Neural cell (in vitro differentiated cells): ENCODE measurements around the gene MED15. TPM values are rescaled to one million over a fixed set of nuclear protein-coding genes. Genes with fewer than 3 reads are reported as not detected.

Source experiments
- H2AFZ ChIP-seq: fragments of 200-600, 300-800 bp; sonication (generic), shearing (Covaris generic); 2 replicates; pipeline ENCODE4 v1.6.0; 2014; ENCODE audit warnings: low read depth, mild to moderate bottlenecking, antibody characterized with exemption, low read length, moderate library complexity
- H3F3A ChIP-seq: fragments of 200-600 bp; shearing (Covaris generic); 2 replicates; pipeline ENCODE4 v1.6.1; 2016; ENCODE audit warnings: mild to moderate bottlenecking, moderate library complexity, mixed read lengths, antibody characterized with exemption, low read length; ENCODE audit not compliant: insufficient read depth, poor library complexity, severe bottlenecking
- H3K27ac ChIP-seq: fragments of 200-600, 300-800 bp; sonication (generic), shearing (Covaris generic); 2 replicates; pipeline ENCODE4 v1.5.1; 2014; ENCODE audit warnings: mild to moderate bottlenecking, low read length, moderate library complexity
- H3K27me3 ChIP-seq: fragments of 300-800, 200-600 bp; sonication (generic), shearing (Covaris generic); 2 replicates; pipeline ENCODE4 v1.6.0; 2014; ENCODE audit warnings: mild to moderate bottlenecking, low read depth, low read length, moderate library complexity; ENCODE audit not compliant: insufficient read depth
- H3K36me3 ChIP-seq: fragments of 300-800, 200-600 bp; sonication (generic), shearing (Covaris generic); 2 replicates; pipeline ENCODE4 v1.5.1; 2014; ENCODE audit warnings: mild to moderate bottlenecking, antibody characterized with exemption, low read length, moderate library complexity; ENCODE audit not compliant: insufficient read depth
- H3K4me2 ChIP-seq: fragments of 300-800, 200-600 bp; sonication (generic), shearing (Covaris generic); 2 replicates; pipeline ENCODE4 v1.6.0; 2014; ENCODE audit warnings: mild to moderate bottlenecking, low read length
- H3K4me3 ChIP-seq: fragments of 300-800, 200-600 bp; sonication (generic), shearing (Covaris generic); 2 replicates; pipeline ENCODE4 v1.5.1; 2014; ENCODE audit warnings: mild to moderate bottlenecking, low read length, moderate library complexity
- H3K79me2 ChIP-seq: fragments of 200-600 bp; shearing (Covaris generic); replicated peaks from 2 replicates; pipeline ENCODE4 v1.6.0; 2014; ENCODE audit warnings: mild to moderate bottlenecking, low read length, moderate library complexity; ENCODE audit not compliant: insufficient read depth
- H3K9ac ChIP-seq: fragments of 300-800, 200-600 bp; sonication (generic), shearing (Covaris generic); 2 replicates; pipeline ENCODE4 v1.6.1; 2016; ENCODE audit warnings: mild to moderate bottlenecking, low read length, mixed read lengths
- H3K9me2 ChIP-seq: fragments of 200-600 bp; shearing (Covaris generic); 2 replicates; pipeline ENCODE4 v1.6.1; 2016; ENCODE audit warnings: mild to moderate bottlenecking, low read length, mixed read lengths; ENCODE audit not compliant: insufficient read depth
- H3K9me3 ChIP-seq: fragments of 200-600, 300-800 bp; sonication (generic), shearing (Covaris generic); 2 replicates; pipeline ENCODE4 v1.6.1; 2016; ENCODE audit warnings: mild to moderate bottlenecking, mixed run types, low read length, moderate library complexity, mixed read lengths
- H4K20me1 ChIP-seq: fragments of 200-600 bp; shearing (Covaris generic); 2 replicates; pipeline ENCODE4 v1.6.1; 2016; ENCODE audit warnings: mild to moderate bottlenecking, mixed run types; ENCODE audit not compliant: insufficient read depth
- EP300 ChIP-seq: fragments of 450-650 bp; conservative IDR thresholded peaks from 2 replicates; pipeline ENCODE4 v1.6.1; 2014; ENCODE audit warnings: antibody characterized with exemption, mild to moderate bottlenecking, moderate library complexity; ENCODE audit not compliant: poor library complexity, severe bottlenecking
- EZH2 ChIP-seq: fragments of 200-600, 300-800 bp; shearing (Covaris generic), sonication (generic); IDR thresholded peaks from 2 replicates; pipeline ENCODE4 v1.6.1; 2014; ENCODE audit warnings: antibody characterized with exemption, low read length, borderline replicate concordance, mild to moderate bottlenecking; ENCODE audit not compliant: insufficient read depth, poor library complexity, severe bottlenecking
- MXI1 ChIP-seq: fragments of 450-650 bp; conservative IDR thresholded peaks from 2 replicates; pipeline ENCODE4 v1.6.1; 2014; ENCODE audit warnings: antibody characterized with exemption, mild to moderate bottlenecking; ENCODE audit not compliant: poor library complexity, severe bottlenecking
- POLR2AphosphoS5 ChIP-seq: IDR thresholded peaks from 2 replicates; pipeline ENCODE4 v1.6.1; 2012
- RAD21 ChIP-seq: fragments of 450-650 bp; conservative IDR thresholded peaks from 2 replicates; pipeline ENCODE4 v1.6.1; 2014; ENCODE audit warnings: antibody characterized with exemption, mild to moderate bottlenecking, moderate library complexity
- SMC3 ChIP-seq: fragments of 450-650 bp; conservative IDR thresholded peaks from 2 replicates; pipeline ENCODE4 v1.6.1; 2014; ENCODE audit warnings: antibody characterized with exemption, mild to moderate bottlenecking, moderate library complexity; ENCODE audit not compliant: poor library complexity
- TAF1 ChIP-seq: IDR thresholded peaks from 2 replicates; pipeline ENCODE4 v1.6.1; 2012; ENCODE audit warnings: low read depth
- polyA plus RNA-seq: library from polyadenylated mRNA; depleted of rRNA; stranded (reverse); fragments of >200 nt; gene quantifications from 2 replicates; pipeline ENCODE4 v1.2.3, GENCODE V29; 2014
- TF ChIP-seq, protein P1 (sequence below): IDR thresholded peaks from 2 replicates; pipeline ENCODE4 v1.6.1; 2012; ENCODE audit warnings: borderline replicate concordance
- TF ChIP-seq, protein P2 (sequence below): fragments of 450-650 bp; IDR thresholded peaks from 2 replicates; pipeline ENCODE4 v1.5.1; 2014; ENCODE audit warnings: antibody characterized with exemption, mild to moderate bottlenecking, moderate library complexity; ENCODE audit not compliant: poor library complexity, severe bottlenecking

Gene MED15
- polyA plus RNA-seq, 1 donor from 2014 or later = 13.2 TPM

DNA sequence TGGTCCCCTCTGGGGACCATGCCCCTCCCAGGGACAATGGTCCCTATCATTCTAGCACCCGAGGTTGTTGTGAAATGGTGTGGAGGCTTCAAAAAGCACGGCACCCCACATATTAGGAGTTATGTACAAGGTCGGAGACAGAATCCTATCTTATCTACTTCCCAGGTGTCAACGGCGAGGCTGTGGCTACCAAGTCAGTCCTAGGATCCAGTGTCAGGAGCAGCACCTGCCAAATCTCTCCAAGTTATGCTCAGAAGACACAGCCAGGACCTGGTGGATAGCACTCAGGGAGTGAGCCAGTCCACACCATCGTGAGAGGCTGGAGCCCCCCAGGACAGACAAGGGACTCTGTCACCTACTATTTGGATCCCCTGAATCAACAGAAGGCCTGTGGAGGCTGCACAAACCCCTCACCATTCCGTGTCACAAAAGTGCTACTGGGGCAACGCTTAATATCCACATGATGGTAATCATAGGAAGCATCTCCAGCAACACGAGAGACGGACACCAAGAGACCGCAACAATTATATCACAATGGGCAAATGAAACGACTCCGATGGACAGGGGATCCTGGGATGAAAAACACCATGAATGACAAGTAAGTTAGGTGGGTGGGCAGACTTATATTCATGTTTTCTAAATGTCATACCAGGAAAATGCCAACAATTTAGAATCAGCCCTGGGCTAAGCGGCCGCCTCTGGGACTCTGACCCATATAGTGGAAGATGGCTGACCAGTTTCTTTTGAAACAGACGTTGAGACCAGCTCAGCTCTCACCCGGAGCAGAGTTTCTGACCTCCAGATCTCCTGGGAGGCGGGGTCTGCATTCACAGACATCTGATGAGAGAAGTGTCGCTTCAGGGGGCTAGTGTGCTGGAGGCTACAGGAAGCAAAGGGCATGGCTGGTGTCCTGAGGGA lies 108.4 kb downstream of the MED15 start:
- H3K9me2 ChIP-seq = no peaks in the 10 kb centered on the region
- H3K27ac ChIP-seq = no peak overlapping the region
- H4K20me1 ChIP-seq = no peaks in the 10 kb centered on the region

DNA sequence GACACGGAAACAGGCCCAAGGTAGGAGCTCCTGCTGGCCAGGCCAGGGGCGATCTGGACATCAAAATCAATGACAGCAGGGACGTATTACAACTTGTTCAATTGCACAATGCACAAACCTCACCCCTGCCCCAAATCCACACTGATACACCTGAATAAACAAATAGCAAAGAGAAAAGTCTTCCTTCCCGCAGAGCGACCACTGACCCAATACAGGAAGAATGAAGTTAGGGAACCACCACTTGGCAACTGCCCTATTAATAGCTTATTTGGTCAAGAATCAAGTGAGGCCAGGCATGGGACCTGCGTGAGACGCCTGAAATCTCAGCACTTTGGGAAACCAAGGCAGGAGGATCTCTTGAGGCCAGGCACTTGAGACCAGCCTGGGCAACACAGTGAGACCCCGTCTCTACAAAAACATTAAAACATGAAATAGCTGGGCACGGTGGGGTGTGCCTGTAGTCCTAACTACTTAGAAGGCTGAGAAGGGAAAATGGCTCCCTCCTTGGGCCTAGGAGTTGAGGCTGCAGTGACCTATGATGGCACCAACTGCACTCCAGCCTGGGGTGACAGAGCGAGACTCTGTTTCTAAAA lies 109.1 kb downstream of the MED15 start:
- no peak overlapping the region for H3K27ac ChIP-seq
- H3K27me3 ChIP-seq = no peaks in the 10 kb centered on the region
- no peaks in the 10 kb centered on the region for H3F3A ChIP-seq
- H3K36me3 ChIP-seq = no peaks in the 10 kb centered on the region
- no peaks in the 10 kb centered on the region for H3K9me2 ChIP-seq
- H3K79me2 ChIP-seq = no peaks in the 10 kb centered on the region
- H3K4me3 ChIP-seq = no peak overlapping the region
- no peak overlapping the region for H2AFZ ChIP-seq
- H3K9ac ChIP-seq = no peak overlapping the region
- H4K20me1 ChIP-seq = no peaks in the 10 kb centered on the region
- no peaks in the 10 kb centered on the region for H3K9me3 ChIP-seq
- H3K4me2 ChIP-seq = no peak overlapping the region
- TF ChIP-seq EP300 = no peak
- TF ChIP-seq, protein P1, sequence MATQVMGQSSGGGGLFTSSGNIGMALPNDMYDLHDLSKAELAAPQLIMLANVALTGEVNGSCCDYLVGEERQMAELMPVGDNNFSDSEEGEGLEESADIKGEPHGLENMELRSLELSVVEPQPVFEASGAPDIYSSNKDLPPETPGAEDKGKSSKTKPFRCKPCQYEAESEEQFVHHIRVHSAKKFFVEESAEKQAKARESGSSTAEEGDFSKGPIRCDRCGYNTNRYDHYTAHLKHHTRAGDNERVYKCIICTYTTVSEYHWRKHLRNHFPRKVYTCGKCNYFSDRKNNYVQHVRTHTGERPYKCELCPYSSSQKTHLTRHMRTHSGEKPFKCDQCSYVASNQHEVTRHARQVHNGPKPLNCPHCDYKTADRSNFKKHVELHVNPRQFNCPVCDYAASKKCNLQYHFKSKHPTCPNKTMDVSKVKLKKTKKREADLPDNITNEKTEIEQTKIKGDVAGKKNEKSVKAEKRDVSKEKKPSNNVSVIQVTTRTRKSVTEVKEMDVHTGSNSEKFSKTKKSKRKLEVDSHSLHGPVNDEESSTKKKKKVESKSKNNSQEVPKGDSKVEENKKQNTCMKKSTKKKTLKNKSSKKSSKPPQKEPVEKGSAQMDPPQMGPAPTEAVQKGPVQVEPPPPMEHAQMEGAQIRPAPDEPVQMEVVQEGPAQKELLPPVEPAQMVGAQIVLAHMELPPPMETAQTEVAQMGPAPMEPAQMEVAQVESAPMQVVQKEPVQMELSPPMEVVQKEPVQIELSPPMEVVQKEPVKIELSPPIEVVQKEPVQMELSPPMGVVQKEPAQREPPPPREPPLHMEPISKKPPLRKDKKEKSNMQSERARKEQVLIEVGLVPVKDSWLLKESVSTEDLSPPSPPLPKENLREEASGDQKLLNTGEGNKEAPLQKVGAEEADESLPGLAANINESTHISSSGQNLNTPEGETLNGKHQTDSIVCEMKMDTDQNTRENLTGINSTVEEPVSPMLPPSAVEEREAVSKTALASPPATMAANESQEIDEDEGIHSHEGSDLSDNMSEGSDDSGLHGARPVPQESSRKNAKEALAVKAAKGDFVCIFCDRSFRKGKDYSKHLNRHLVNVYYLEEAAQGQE = no peak
- no peak for TF ChIP-seq EZH2
- TF ChIP-seq, protein P2, sequence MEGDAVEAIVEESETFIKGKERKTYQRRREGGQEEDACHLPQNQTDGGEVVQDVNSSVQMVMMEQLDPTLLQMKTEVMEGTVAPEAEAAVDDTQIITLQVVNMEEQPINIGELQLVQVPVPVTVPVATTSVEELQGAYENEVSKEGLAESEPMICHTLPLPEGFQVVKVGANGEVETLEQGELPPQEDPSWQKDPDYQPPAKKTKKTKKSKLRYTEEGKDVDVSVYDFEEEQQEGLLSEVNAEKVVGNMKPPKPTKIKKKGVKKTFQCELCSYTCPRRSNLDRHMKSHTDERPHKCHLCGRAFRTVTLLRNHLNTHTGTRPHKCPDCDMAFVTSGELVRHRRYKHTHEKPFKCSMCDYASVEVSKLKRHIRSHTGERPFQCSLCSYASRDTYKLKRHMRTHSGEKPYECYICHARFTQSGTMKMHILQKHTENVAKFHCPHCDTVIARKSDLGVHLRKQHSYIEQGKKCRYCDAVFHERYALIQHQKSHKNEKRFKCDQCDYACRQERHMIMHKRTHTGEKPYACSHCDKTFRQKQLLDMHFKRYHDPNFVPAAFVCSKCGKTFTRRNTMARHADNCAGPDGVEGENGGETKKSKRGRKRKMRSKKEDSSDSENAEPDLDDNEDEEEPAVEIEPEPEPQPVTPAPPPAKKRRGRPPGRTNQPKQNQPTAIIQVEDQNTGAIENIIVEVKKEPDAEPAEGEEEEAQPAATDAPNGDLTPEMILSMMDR = no peak

More for the DNA sequence above, 108.4 kb downstream of the MED15 start:
- no peaks in the 10 kb centered on the region for H3F3A ChIP-seq
- H3K79me2 ChIP-seq = no peaks in the 10 kb centered on the region
- TF ChIP-seq TAF1 = no peak
- TF ChIP-seq MXI1 = no peak
- TF ChIP-seq EZH2 = no peak
- TF ChIP-seq RAD21 = no peak
- no peak for TF ChIP-seq SMC3
- TF ChIP-seq, protein P2 = no peak
- no peak for TF ChIP-seq POLR2AphosphoS5
- no peak for TF ChIP-seq EP300
- TF ChIP-seq, protein P1 = no peak
- H2AFZ ChIP-seq = peak overlapping the region; percentile 8
- no peak overlapping the region for H3K9ac ChIP-seq
- no peak overlapping the region for H3K4me2 ChIP-seq
- H3K9me3 ChIP-seq = no peaks in the 10 kb centered on the region
- no peaks in the 10 kb centered on the region for H3K27me3 ChIP-seq
- no peak overlapping the region for H3K4me3 ChIP-seq
- no peaks in the 10 kb centered on the region for H3K36me3 ChIP-seq
